ENCODE results near the gene SORBS1. TPM values are rescaled to one million over a fixed set of nuclear protein-coding genes. Genes with fewer than 3 reads are reported as not detected.
A peak's percentile ranks its signal among the peaks of the same experiment; 100 is the strongest.

Gene SORBS1
- total RNA-seq, 1 experiment from 2014 or later = 39.9 TPM

GRCh38 chr10:95496246-95496911 is 64.8 kb downstream of the SORBS1 start:
- ChIA-PET POLR2A (interaction anchor here (0.8 kb wide), 1 partner anchor 19 kb away, joined by 3 read pairs; no protein-coding TSS in a partner anchor), CTCF (interaction anchor here (1.0 to 1.2 kb wide), 2 partner anchors 17 to 105 kb away, joined by 3 read pairs; no protein-coding TSS in a partner anchor)
- no peak for ATAC-seq
- H3K4me3 Mint-ChIP-seq = no peak overlapping the region
- H3K4me1 Mint-ChIP-seq = peaks cover 51% of the 10 kb centered on the region
- H3K36me3 Mint-ChIP-seq = no peaks in the 10 kb centered on the region
- H3K27me3 Mint-ChIP-seq (ENCODE audit: low read depth) = no peaks in the 10 kb centered on the region
- TF ChIP-seq, protein P1, sequence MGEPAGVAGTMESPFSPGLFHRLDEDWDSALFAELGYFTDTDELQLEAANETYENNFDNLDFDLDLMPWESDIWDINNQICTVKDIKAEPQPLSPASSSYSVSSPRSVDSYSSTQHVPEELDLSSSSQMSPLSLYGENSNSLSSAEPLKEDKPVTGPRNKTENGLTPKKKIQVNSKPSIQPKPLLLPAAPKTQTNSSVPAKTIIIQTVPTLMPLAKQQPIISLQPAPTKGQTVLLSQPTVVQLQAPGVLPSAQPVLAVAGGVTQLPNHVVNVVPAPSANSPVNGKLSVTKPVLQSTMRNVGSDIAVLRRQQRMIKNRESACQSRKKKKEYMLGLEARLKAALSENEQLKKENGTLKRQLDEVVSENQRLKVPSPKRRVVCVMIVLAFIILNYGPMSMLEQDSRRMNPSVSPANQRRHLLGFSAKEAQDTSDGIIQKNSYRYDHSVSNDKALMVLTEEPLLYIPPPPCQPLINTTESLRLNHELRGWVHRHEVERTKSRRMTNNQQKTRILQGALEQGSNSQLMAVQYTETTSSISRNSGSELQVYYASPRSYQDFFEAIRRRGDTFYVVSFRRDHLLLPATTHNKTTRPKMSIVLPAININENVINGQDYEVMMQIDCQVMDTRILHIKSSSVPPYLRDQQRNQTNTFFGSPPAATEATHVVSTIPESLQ (CRISPR knock-in tag; IDR thresholded peaks at IDR 0.05) = no peak
- TF ChIP-seq SMAD3 (CRISPR knock-in tag; IDR thresholded peaks at IDR 0.05; ENCODE audit: borderline replicate concordance) = no peak
- no peak for TF ChIP-seq ZNF138 (CRISPR knock-in tag; conservative IDR thresholded peaks at IDR 0.05)
- no peak for TF ChIP-seq TEAD1 (CRISPR knock-in tag; IDR thresholded peaks at IDR 0.05)
- no peak for TF ChIP-seq FOXJ3 (CRISPR knock-in tag; IDR thresholded peaks at IDR 0.05; ENCODE audit: borderline replicate concordance)
- no peak for TF ChIP-seq FOXP1 (CRISPR knock-in tag; IDR thresholded peaks at IDR 0.05; ENCODE audit: borderline replicate concordance)
- TF ChIP-seq OVOL2 (CRISPR knock-in tag; IDR thresholded peaks at IDR 0.05; ENCODE audit: borderline replicate concordance) = no peak
- no peak for TF ChIP-seq MAX (CRISPR knock-in tag; IDR thresholded peaks at IDR 0.05)
- TF ChIP-seq, protein P2, sequence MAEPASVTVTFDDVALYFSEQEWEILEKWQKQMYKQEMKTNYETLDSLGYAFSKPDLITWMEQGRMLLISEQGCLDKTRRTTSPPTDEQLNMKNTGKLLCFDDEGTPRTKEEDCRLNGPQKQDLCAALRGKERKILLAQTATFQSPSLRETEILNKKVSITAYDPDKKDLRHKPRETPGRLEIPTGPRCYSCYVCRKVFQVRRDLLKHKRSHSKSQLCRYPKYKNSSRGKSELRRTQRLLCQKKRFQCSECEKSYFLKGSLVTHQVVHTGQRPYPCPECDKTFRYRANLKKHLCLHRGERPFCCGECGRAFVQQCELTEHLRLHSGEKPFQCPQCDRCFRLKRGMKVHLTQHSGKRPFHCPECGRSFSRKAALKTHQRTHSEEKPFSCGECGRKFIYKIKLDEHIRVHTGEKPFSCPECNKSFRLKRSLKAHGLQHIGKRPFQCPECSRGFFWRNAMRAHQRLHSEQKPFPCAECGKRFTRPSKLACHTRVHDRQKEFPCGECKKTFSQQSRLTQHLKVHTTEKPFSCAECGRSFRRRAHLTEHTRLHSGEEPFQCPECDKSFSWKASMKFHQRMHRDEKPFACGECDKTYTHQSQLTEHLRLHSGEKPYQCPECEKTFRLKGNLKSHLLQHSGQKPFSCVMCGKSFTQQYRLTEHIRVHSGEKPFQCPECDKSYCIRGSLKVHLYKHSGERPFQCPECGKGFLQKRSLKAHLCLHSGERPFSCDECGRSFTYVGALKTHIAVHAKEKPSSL (CRISPR knock-in tag; conservative IDR thresholded peaks at IDR 0.05) = no peak
- no peak for TF ChIP-seq ZNF219 (CRISPR knock-in tag; IDR thresholded peaks at IDR 0.05; ENCODE audit: borderline replicate concordance)
- TF ChIP-seq GABPB1 (CRISPR knock-in tag; IDR thresholded peaks at IDR 0.05) = no peak
- TF ChIP-seq MXD4 (CRISPR knock-in tag; IDR thresholded peaks at IDR 0.05; ENCODE audit: borderline replicate concordance) = no peak
- TF ChIP-seq TEAD4 (CRISPR knock-in tag; IDR thresholded peaks at IDR 0.05) = no peak
- H3K9me3 Mint-ChIP-seq = no peaks in the 10 kb centered on the region
- peak overlapping the region; percentile 78; the same call in 1 of the 2 replicates for H3K27ac Mint-ChIP-seq
- no peak for DNase-seq (ENCODE audit: low spot score)

DNA sequence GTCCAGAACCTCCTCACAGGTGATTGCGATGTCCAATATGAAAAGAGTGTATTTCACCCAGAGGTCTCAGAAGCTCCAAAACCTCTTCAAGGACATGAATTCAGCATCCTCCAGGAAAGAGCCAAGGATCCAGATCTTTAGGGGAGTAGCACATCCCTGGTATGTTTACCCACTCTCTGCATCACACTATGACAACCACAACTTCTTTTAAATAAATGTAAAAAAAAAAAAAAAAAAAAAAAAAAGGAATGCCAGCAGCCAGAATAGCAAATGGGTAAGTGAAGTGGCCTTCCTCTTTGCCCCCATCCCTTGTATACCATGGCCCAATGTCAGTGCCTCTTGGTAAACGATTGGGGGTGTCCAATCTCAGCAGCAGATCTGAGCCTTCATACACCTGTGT is 67.3 kb downstream of the SORBS1 start:
- Mint-ChIP-seq H3K36me3 (0 out of 2 replicates have a peak, but pooled peaks cover 2% of the 10 kb centered on the region), H3K4me1 (peaks cover 37% of the 10 kb centered on the region), H3K27me3 (ENCODE audit: low read depth) (no peaks in the 10 kb centered on the region), H3K4me3 (no peak overlapping the region), H3K27ac (no peak overlapping the region), H3K9me3 (no peaks in the 10 kb centered on the region)
- DNase-seq (ENCODE audit: low spot score) (no peak), ATAC-seq (no peak)
- ChIA-PET CTCF (interaction anchor here (1.1 to 2.3 kb wide), 2 partner anchors 15 to 107 kb away, joined by 3 to 7 read pairs; no protein-coding TSS in a partner anchor), POLR2A (no interaction called here)
- TF ChIP-seq, protein P3, sequence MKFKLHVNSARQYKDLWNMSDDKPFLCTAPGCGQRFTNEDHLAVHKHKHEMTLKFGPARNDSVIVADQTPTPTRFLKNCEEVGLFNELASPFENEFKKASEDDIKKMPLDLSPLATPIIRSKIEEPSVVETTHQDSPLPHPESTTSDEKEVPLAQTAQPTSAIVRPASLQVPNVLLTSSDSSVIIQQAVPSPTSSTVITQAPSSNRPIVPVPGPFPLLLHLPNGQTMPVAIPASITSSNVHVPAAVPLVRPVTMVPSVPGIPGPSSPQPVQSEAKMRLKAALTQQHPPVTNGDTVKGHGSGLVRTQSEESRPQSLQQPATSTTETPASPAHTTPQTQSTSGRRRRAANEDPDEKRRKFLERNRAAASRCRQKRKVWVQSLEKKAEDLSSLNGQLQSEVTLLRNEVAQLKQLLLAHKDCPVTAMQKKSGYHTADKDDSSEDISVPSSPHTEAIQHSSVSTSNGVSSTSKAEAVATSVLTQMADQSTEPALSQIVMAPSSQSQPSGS (CRISPR knock-in tag; IDR thresholded peaks at IDR 0.05; ENCODE audit: borderline replicate concordance, low read depth) = no peak
- TF ChIP-seq, protein P4, sequence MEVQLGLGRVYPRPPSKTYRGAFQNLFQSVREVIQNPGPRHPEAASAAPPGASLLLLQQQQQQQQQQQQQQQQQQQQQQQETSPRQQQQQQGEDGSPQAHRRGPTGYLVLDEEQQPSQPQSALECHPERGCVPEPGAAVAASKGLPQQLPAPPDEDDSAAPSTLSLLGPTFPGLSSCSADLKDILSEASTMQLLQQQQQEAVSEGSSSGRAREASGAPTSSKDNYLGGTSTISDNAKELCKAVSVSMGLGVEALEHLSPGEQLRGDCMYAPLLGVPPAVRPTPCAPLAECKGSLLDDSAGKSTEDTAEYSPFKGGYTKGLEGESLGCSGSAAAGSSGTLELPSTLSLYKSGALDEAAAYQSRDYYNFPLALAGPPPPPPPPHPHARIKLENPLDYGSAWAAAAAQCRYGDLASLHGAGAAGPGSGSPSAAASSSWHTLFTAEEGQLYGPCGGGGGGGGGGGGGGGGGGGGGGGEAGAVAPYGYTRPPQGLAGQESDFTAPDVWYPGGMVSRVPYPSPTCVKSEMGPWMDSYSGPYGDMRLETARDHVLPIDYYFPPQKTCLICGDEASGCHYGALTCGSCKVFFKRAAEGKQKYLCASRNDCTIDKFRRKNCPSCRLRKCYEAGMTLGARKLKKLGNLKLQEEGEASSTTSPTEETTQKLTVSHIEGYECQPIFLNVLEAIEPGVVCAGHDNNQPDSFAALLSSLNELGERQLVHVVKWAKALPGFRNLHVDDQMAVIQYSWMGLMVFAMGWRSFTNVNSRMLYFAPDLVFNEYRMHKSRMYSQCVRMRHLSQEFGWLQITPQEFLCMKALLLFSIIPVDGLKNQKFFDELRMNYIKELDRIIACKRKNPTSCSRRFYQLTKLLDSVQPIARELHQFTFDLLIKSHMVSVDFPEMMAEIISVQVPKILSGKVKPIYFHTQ (CRISPR knock-in tag; IDR thresholded peaks at IDR 0.05) = no peak
- TF ChIP-seq, protein P5, sequence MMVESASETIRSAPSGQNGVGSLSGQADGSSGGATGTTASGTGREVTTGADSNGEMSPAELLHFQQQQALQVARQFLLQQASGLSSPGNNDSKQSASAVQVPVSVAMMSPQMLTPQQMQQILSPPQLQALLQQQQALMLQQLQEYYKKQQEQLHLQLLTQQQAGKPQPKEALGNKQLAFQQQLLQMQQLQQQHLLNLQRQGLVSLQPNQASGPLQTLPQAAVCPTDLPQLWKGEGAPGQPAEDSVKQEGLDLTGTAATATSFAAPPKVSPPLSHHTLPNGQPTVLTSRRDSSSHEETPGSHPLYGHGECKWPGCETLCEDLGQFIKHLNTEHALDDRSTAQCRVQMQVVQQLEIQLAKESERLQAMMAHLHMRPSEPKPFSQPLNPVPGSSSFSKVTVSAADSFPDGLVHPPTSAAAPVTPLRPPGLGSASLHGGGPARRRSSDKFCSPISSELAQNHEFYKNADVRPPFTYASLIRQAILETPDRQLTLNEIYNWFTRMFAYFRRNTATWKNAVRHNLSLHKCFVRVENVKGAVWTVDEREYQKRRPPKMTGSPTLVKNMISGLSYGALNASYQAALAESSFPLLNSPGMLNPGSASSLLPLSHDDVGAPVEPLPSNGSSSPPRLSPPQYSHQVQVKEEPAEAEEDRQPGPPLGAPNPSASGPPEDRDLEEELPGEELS (CRISPR knock-in tag; IDR thresholded peaks at IDR 0.05) = no peak
- TF ChIP-seq, protein P6, sequence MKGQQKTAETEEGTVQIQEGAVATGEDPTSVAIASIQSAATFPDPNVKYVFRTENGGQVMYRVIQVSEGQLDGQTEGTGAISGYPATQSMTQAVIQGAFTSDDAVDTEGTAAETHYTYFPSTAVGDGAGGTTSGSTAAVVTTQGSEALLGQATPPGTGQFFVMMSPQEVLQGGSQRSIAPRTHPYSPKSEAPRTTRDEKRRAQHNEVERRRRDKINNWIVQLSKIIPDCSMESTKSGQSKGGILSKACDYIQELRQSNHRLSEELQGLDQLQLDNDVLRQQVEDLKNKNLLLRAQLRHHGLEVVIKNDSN (CRISPR knock-in tag; IDR thresholded peaks at IDR 0.05) = no peak
- TF ChIP-seq SMAD3 (CRISPR knock-in tag; IDR thresholded peaks at IDR 0.05; ENCODE audit: borderline replicate concordance) = no peak
- TF ChIP-seq, protein P7, sequence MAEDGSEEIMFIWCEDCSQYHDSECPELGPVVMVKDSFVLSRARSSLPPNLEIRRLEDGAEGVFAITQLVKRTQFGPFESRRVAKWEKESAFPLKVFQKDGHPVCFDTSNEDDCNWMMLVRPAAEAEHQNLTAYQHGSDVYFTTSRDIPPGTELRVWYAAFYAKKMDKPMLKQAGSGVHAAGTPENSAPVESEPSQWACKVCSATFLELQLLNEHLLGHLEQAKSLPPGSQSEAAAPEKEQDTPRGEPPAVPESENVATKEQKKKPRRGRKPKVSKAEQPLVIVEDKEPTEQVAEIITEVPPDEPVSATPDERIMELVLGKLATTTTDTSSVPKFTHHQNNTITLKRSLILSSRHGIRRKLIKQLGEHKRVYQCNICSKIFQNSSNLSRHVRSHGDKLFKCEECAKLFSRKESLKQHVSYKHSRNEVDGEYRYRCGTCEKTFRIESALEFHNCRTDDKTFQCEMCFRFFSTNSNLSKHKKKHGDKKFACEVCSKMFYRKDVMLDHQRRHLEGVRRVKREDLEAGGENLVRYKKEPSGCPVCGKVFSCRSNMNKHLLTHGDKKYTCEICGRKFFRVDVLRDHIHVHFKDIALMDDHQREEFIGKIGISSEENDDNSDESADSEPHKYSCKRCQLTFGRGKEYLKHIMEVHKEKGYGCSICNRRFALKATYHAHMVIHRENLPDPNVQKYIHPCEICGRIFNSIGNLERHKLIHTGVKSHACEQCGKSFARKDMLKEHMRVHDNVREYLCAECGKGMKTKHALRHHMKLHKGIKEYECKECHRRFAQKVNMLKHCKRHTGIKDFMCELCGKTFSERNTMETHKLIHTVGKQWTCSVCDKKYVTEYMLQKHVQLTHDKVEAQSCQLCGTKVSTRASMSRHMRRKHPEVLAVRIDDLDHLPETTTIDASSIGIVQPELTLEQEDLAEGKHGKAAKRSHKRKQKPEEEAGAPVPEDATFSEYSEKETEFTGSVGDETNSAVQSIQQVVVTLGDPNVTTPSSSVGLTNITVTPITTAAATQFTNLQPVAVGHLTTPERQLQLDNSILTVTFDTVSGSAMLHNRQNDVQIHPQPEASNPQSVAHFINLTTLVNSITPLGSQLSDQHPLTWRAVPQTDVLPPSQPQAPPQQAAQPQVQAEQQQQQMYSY (CRISPR knock-in tag; IDR thresholded peaks at IDR 0.05) = no peak

Measured in WTC11 (cell line).